Activated CD8-positive, alpha-beta T cell treated with anti-CD3 and anti-CD28 coated beads, Interleukin-2, amount 10 ng/mL, durations not matched to agents 7 days and 5 days (primary cell): ENCODE measurements around the gene ZNF668. TPM values are rescaled to one million over a fixed set of nuclear protein-coding genes. Genes with fewer than 3 reads are reported as not detected.
A peak's percentile ranks its signal among the peaks of the same experiment; 100 is the strongest.

ENCODE experiments used
- ATAC-seq: fragments of 150-1000 bp; cut with Tn5 transposase; one replicate; pipeline ENCODE4 v1.10.0; 2021; ENCODE audit warnings: moderate library complexity
- CTCF ChIA-PET: fragments of 350-600 bp; sonication (Branson Sonifier 250); formaldehyde crosslinking; loops from one replicate; lab custom pipeline; 2021; ENCODE audit warnings: antibody characterized with exemption; lab: Charles Lee
- POLR2A ChIA-PET: fragments of 350-600 bp; sonication (Branson Sonifier 250); formaldehyde crosslinking; loops from one replicate; lab custom pipeline; 2021; ENCODE audit warnings: antibody characterized with exemption; lab: Charles Lee
- DNase-seq: peaks from one replicate; pipeline ENCODE4 v3.0.0-alpha.2; 2020
- H3K27ac Mint-ChIP-seq: one replicate; pipeline ENCODE4 v1.8.0; 2021; ENCODE audit warnings: mild to moderate bottlenecking, mixed read lengths
- H3K27me3 Mint-ChIP-seq: one replicate; pipeline ENCODE4 v1.8.0; 2021; ENCODE audit warnings: low read depth, mixed read lengths
- H3K36me3 Mint-ChIP-seq: one replicate; pipeline ENCODE4 v1.8.0; 2021; ENCODE audit warnings: low read depth, mixed read lengths
- H3K4me1 Mint-ChIP-seq: one replicate; pipeline ENCODE4 v1.8.0; 2021; ENCODE audit warnings: low read depth, mixed read lengths
- H3K4me3 Mint-ChIP-seq: one replicate; pipeline ENCODE4 v1.8.0; 2021; ENCODE audit warnings: mild to moderate bottlenecking, mixed read lengths
- H3K9me3 Mint-ChIP-seq: one replicate; pipeline ENCODE4 v1.8.0; 2022; ENCODE audit warnings: mixed read lengths; ENCODE audit not compliant: insufficient read depth
- total RNA-seq, 2 experiments: library from RNA; stranded (reverse); gene quantifications; one replicate each; pipeline ENCODE4 v1.2.3, GENCODE V29; 2021

Gene ZNF668
- total RNA-seq, 2 experiments from 2014 or later, result 20.8 to 22.2 TPM

- Mint-ChIP-seq H3K4me1 (peaks cover 10% of the 10 kb centered on the region), H3K27me3 (peaks cover 3% of the 10 kb centered on the region), H3K4me3 (no peak overlapping the region), H3K9me3 (no peaks in the 10 kb centered on the region), H3K36me3 (no peaks in the 10 kb centered on the region), H3K27ac (no peak overlapping the region)
- DNase-seq, result no peak
- CTCF ChIA-PET, result interaction anchor here (0.7 to 4.2 kb wide), 5 partner anchors 26 to 769 kb away, joined by 3 to 21 read pairs (median 4); partner anchors contain the start of genes HSD3B7, ZNF646 and ZNF668
- no peak for ATAC-seq
- POLR2A ChIA-PET, result interaction anchor here (1.2 to 1.5 kb wide), 2 partner anchors 17 to 80 kb away, joined by 3 to 4 read pairs; partner anchors contain the start of gene KAT8
These were observed 26.0 kb upstream of the ZNF668 start for GRCh38 chr16:31099860-31100638.

- CTCF ChIA-PET, result interaction anchor here (0.6 to 3.7 kb wide), 6 partner anchors 21 to 288 kb away, joined by 3 to 19 read pairs (median 6); partner anchors contain the start of genes HSD3B7, ZNF646 and ZNF668
- no peaks in the 10 kb centered on the region for H3K9me3 Mint-ChIP-seq
- H3K4me1 Mint-ChIP-seq, result peaks cover 34% of the 10 kb centered on the region
- peak within 1 kb of the TSS; percentile 94 for H3K27ac Mint-ChIP-seq
- DNase-seq (peak; percentile 93), ATAC-seq (peak; percentile 95)
- H3K4me3 Mint-ChIP-seq, result peak within 1 kb of the TSS; percentile 95
- H3K27me3 Mint-ChIP-seq, result peaks cover 3% of the 10 kb centered on the region
- peaks cover 18% of the 10 kb centered on the region for H3K36me3 Mint-ChIP-seq
- POLR2A ChIA-PET, result interaction anchor here (0.7 to 1.5 kb wide), 6 partner anchors 20 to 137 kb away, joined by 3 to 5 read pairs (median 4); partner anchors contain the start of genes FUS, KAT8, SETD1A and STX4
These were observed 20.5 kb upstream of the ZNF668 start, which contains the start of gene VKORC1 for GRCh38 chr16:31094424-31095120. Gene VKORC1 (minus strand): TSS chr16:31094797. CDS start chr16:31094729, 68 bp downstream.

GRCh38 chr16:31094088-31094423, 20.0 kb upstream of the ZNF668 start:
- H3K9me3 Mint-ChIP-seq, result no peaks in the 10 kb centered on the region
- H3K36me3 Mint-ChIP-seq, result peaks cover 18% of the 10 kb centered on the region
- POLR2A ChIA-PET, result interaction anchor here (0.5 to 1.5 kb wide), 7 partner anchors 20 to 137 kb away, joined by 3 to 5 read pairs (median 4); partner anchors contain the start of genes FUS, KAT8, SETD1A and STX4
- H3K27ac Mint-ChIP-seq, result peak overlapping the region; percentile 94
- H3K4me1 Mint-ChIP-seq, result peaks cover 34% of the 10 kb centered on the region
- ATAC-seq (no peak), DNase-seq (no peak)
- peaks cover 3% of the 10 kb centered on the region for H3K27me3 Mint-ChIP-seq
- CTCF ChIA-PET, result interaction anchor here (1.0 to 3.7 kb wide), 4 partner anchors 20 to 289 kb away, joined by 4 to 19 read pairs (median 10); partner anchors contain the start of genes HSD3B7, ZNF646 and ZNF668
- peak overlapping the region; percentile 95 for H3K4me3 Mint-ChIP-seq

- ChIA-PET POLR2A (interaction anchor here (0.5 to 2.5 kb wide), 7 partner anchors 8 to 86 kb away, joined by 3 to 12 read pairs (median 4); partner anchors contain the start of genes FUS, KAT8, STX4 and ZNF646), CTCF (interaction anchor here (1.0 to 3.7 kb wide), 5 partner anchors 19 to 290 kb away, joined by 4 to 17 read pairs (median 6); partner anchors contain the start of genes ZNF646 and ZNF668)
- Mint-ChIP-seq H3K27ac (peak overlapping the region; percentile 49), H3K27me3 (peaks cover under 1% of the 10 kb centered on the region), H3K4me3 (peak overlapping the region; percentile 95), H3K9me3 (no peaks in the 10 kb centered on the region), H3K36me3 (peaks cover 18% of the 10 kb centered on the region), H3K4me1 (peaks cover 34% of the 10 kb centered on the region)
- DNase-seq (no peak), ATAC-seq (no peak)
These were observed 19.2 kb upstream of the ZNF668 start for GRCh38 chr16:31093132-31093703.

- POLR2A ChIA-PET, result interaction anchor here (1.3 to 2.5 kb wide), 3 partner anchors 9 to 50 kb away, joined by 3 to 12 read pairs (median 5); partner anchors contain the start of genes ZNF646 and ZNF668
- peak overlapping the region; percentile 31 for H3K4me3 Mint-ChIP-seq
- H3K9me3 Mint-ChIP-seq, result no peaks in the 10 kb centered on the region
- peaks cover 18% of the 10 kb centered on the region for H3K36me3 Mint-ChIP-seq
- DNase-seq (no peak), ATAC-seq (no peak)
- H3K4me1 Mint-ChIP-seq, result peaks cover 34% of the 10 kb centered on the region
- CTCF ChIA-PET, result interaction anchor here (1.7 to 2.7 kb wide), 3 partner anchors 50 to 139 kb away, joined by 4 to 17 read pairs (median 4); no protein-coding TSS in a partner anchor
- H3K27me3 Mint-ChIP-seq, result no peaks in the 10 kb centered on the region
- H3K27ac Mint-ChIP-seq, result no peak overlapping the region
These were observed 18.3 kb upstream of the ZNF668 start for GRCh38 chr16:31092330-31092729.

- POLR2A ChIA-PET, result no interaction called here
- H3K4me1 Mint-ChIP-seq, result peaks cover 28% of the 10 kb centered on the region
- H3K27me3 Mint-ChIP-seq, result no peaks in the 10 kb centered on the region
- H3K27ac Mint-ChIP-seq, result no peak overlapping the region
- H3K4me3 Mint-ChIP-seq, result no peak overlapping the region
- DNase-seq (no peak), ATAC-seq (no peak)
- no peaks in the 10 kb centered on the region for H3K9me3 Mint-ChIP-seq
- CTCF ChIA-PET, result interaction anchor here (2.7 kb wide), 1 partner anchor 52 kb away, joined by 17 read pairs; no protein-coding TSS in a partner anchor
- peaks cover 22% of the 10 kb centered on the region for H3K36me3 Mint-ChIP-seq
These were observed 16.5 kb upstream of the ZNF668 start for GRCh38 chr16:31090540-31090939.

- no peaks in the 10 kb centered on the region for H3K27me3 Mint-ChIP-seq
- no peak overlapping the region for H3K4me3 Mint-ChIP-seq
- peaks cover 21% of the 10 kb centered on the region for H3K36me3 Mint-ChIP-seq
- POLR2A ChIA-PET, result interaction anchor here (0.7 kb wide), 1 partner anchor 28 kb away, joined by 3 read pairs; no protein-coding TSS in a partner anchor
- CTCF ChIA-PET, result no interaction called here
- ATAC-seq (no peak), DNase-seq (no peak)
- no peaks in the 10 kb centered on the region for H3K9me3 Mint-ChIP-seq
- H3K4me1 Mint-ChIP-seq, result peaks cover 15% of the 10 kb centered on the region
- no peak overlapping the region for H3K27ac Mint-ChIP-seq
These were observed 15.2 kb upstream of the ZNF668 start for GRCh38 chr16:31089199-31089598.

- CTCF ChIA-PET, result no interaction called here
- H3K27ac Mint-ChIP-seq, result no peak within 1 kb of the TSS
- no peaks in the 10 kb centered on the region for H3K9me3 Mint-ChIP-seq
- H3K4me3 Mint-ChIP-seq, result no peak within 1 kb of the TSS
- POLR2A ChIA-PET, result no interaction called here
- ATAC-seq, result no peak
- no peaks in the 10 kb centered on the region for H3K27me3 Mint-ChIP-seq
- H3K36me3 Mint-ChIP-seq, result peaks cover 19% of the 10 kb centered on the region
- no peak for DNase-seq
- peaks cover 10% of the 10 kb centered on the region for H3K4me1 Mint-ChIP-seq
These were observed 14.6 kb upstream of the ZNF668 start, which contains the start of gene PRSS53 for GRCh38 chr16:31088459-31089183. Gene PRSS53 (minus strand): TSS chr16:31088943. CDS start chr16:31088809, 134 bp downstream.

GRCh38 chr16:31087971-31088370, 13.9 kb upstream of the ZNF668 start:
- ATAC-seq (no peak), DNase-seq (no peak)
- ChIA-PET POLR2A (interaction anchor here (1.1 kb wide), 1 partner anchor 14 kb away, joined by 3 read pairs; the partner anchor contains the start of genes ZNF646 and ZNF668), CTCF (no interaction called here)
- no peak overlapping the region for H3K27ac Mint-ChIP-seq
- H3K27me3 Mint-ChIP-seq, result no peaks in the 10 kb centered on the region
- peaks cover 6% of the 10 kb centered on the region for H3K4me1 Mint-ChIP-seq
- H3K4me3 Mint-ChIP-seq, result no peak overlapping the region
- H3K36me3 Mint-ChIP-seq, result peaks cover 22% of the 10 kb centered on the region
- H3K9me3 Mint-ChIP-seq, result no peaks in the 10 kb centered on the region

- ChIA-PET POLR2A (interaction anchor here (1.1 kb wide), 1 partner anchor 13 kb away, joined by 3 read pairs; the partner anchor contains the start of genes ZNF646 and ZNF668), CTCF (no interaction called here)
- Mint-ChIP-seq H3K36me3 (peaks cover 18% of the 10 kb centered on the region), H3K9me3 (no peaks in the 10 kb centered on the region), H3K4me3 (no peak overlapping the region), H3K4me1 (peaks cover 3% of the 10 kb centered on the region), H3K27me3 (no peaks in the 10 kb centered on the region), H3K27ac (no peak overlapping the region)
- DNase-seq, result no peak
- ATAC-seq, result no peak
These were observed 13.4 kb upstream of the ZNF668 start for GRCh38 chr16:31087481-31087880.
